K562 (cell line): ENCODE measurements around the gene IFITM2. TPM values are rescaled to one million over a fixed set of nuclear protein-coding genes. Genes with fewer than 3 reads are reported as not detected.

Source experiments
- ARNT ChIP-seq, 2 experiments: fragments of 450-650 bp; IDR thresholded peaks; 2 replicates each; pipeline ENCODE4 v1.6.1; 2016; ENCODE audit warnings: mild to moderate bottlenecking in 1 of 2
- ASH1L ChIP-seq: fragments of 450-650 bp; IDR thresholded peaks from 2 replicates; pipeline ENCODE4 v1.6.1; 2018; ENCODE audit warnings: borderline replicate concordance, mild to moderate bottlenecking, low read depth; ENCODE audit not compliant: partially characterized antibody
- ATF2 ChIP-seq: sonication (generic); formaldehyde crosslinking; IDR thresholded peaks from 2 replicates; pipeline ENCODE4 v1.8.1; 2022; ENCODE audit warnings: missing genetic modification reagents
- CTBP1 ChIP-seq: fragments of 450-650 bp; IDR thresholded peaks from 2 replicates; pipeline ENCODE4 v1.6.1; 2016; ENCODE audit warnings: borderline replicate concordance
- DACH1 ChIP-seq: fragments of 450-650 bp; IDR thresholded peaks from 2 replicates; pipeline ENCODE4 v1.6.1; 2018; ENCODE audit not compliant: partially characterized antibody
- E2F6 ChIP-seq, 2 experiments: IDR thresholded peaks; 2 replicates each; pipeline ENCODE4 v1.6.1; 2011; ENCODE audit warnings: borderline replicate concordance in 1 of 2, control low read depth in 1 of 2, low read depth in 1 of 2, low read length in 1 of 2, mild to moderate bottlenecking in 1 of 2, mixed read lengths in 1 of 2, moderate library complexity in 1 of 2; ENCODE audit not compliant: insufficient read depth in 1 of 2, insufficient read length in 1 of 2, poor library complexity in 1 of 2, severe bottlenecking in 1 of 2; ENCODE audit errors: extremely low read depth in 1 of 2
- HCFC1 ChIP-seq: IDR thresholded peaks from 2 replicates; pipeline ENCODE4 v1.6.1; 2012; ENCODE audit warnings: low read depth, low read length, improper control_type of control experiment
- HOXB6 ChIP-seq: fragments of 250-450 bp; sonication (Bioruptor Pico); IDR thresholded peaks from 2 replicates; pipeline ENCODE4 v1.5.1; 2022; ENCODE audit warnings: mild to moderate bottlenecking, borderline replicate concordance
- JUNB ChIP-seq: fragments of 450-650 bp; formaldehyde crosslinking; conservative IDR thresholded peaks from 2 replicates; pipeline ENCODE4 v1.4.0; 2020; ENCODE audit warnings: mild to moderate bottlenecking
- NFIC ChIP-seq: fragments of 450-650 bp; IDR thresholded peaks from 2 replicates; pipeline ENCODE4 v1.6.1; 2017; ENCODE audit warnings: mild to moderate bottlenecking, inconsistent platforms
- NR2C1 ChIP-seq, 2 experiments: fragments of 450-650 bp; IDR thresholded peaks; 2 replicates each; pipeline ENCODE4 v1.6.1; 2017; ENCODE audit warnings: mild to moderate bottlenecking in 2 of 2, antibody characterized with exemption in 1 of 2, inconsistent platforms in 1 of 2, missing compliant biosample characterization in 1 of 2, missing genetic modification characterization in 1 of 2
- POLR2B ChIP-seq: fragments of 450-650 bp; IDR thresholded peaks from 2 replicates; pipeline ENCODE4 v1.6.1; 2018; ENCODE audit warnings: low read depth; ENCODE audit not compliant: partially characterized antibody
- SUPT5H ChIP-seq: fragments of 450-650 bp; IDR thresholded peaks from 2 replicates; pipeline ENCODE4 v1.6.1; 2016
- ZBTB7A ChIP-seq: IDR thresholded peaks from 2 replicates; pipeline ENCODE4 v1.6.1; 2011; ENCODE audit warnings: low read depth, mild to moderate bottlenecking, low read length, moderate library complexity, borderline replicate concordance; ENCODE audit not compliant: control insufficient read depth
- ZNF274 ChIP-seq: IDR thresholded peaks from 2 replicates; pipeline ENCODE4 v1.6.1; 2011; ENCODE audit warnings: low read depth, mild to moderate bottlenecking, low read length, moderate library complexity, borderline replicate concordance
- ZNF41 ChIP-seq: fragments of 250-450 bp; sonication (Bioruptor Pico); conservative IDR thresholded peaks from 2 replicates; pipeline ENCODE4 v1.4.0; 2020; ENCODE audit warnings: mild to moderate bottlenecking
- ZNF589 ChIP-seq: fragments of 200-800 bp; sonication (Bioruptor generic); IDR thresholded peaks from 2 replicates; pipeline ENCODE4 v1.6.1; 2016; ENCODE audit warnings: low read depth, missing genetic modification characterization, missing compliant biosample characterization
- polyA plus RNA-seq, 8 experiments: library from polyadenylated mRNA; depleted of rRNA in 4 of 8; stranded (reverse) in 5 of 8; unstranded in 3 of 8; fragments of >200 nt; fragmentation: Nextera tagmentation in 2 of 8; fragmentation: Illumina TruSeq in 1 of 8; extraction: Ambion mirVana in 2 of 8; extraction: Trizol in 1 of 8; gene quantifications; 2 replicates each; pipeline versions ENCODE4 v1.2.1 to v1.2.3, GENCODE V29; 2011 to 2014; ENCODE audit warnings: inconsistent platforms in 1 of 8, missing spikeins in 1 of 8
- total RNA-seq, 7 experiments: library from RNA; depleted of rRNA in 6 of 7; stranded (reverse); fragments of >200 nt in 6 of 7; fragmentation: Illumina TruSeq in 2 of 7; extraction: Trizol in 2 of 7; gene quantifications; 2 replicates each; pipeline versions ENCODE4 v1.2.1 to v1.2.3, GENCODE V29; 2011 to 2021; ENCODE audit warnings: low replicate concordance in 1 of 7
- TF ChIP-seq, protein P1 (sequence below), 2 experiments: fragments of 150-350 bp in 1 of 2; IDR thresholded peaks; 2 replicates each; pipeline ENCODE4 v1.6.1; 2012 to 2016; ENCODE audit warnings: low read depth in 2 of 2, low read length in 2 of 2, mild to moderate bottlenecking in 1 of 2, moderate library complexity in 1 of 2
- TF ChIP-seq, protein P2 (sequence below): fragments of 450-650 bp; conservative IDR thresholded peaks from 2 replicates; pipeline ENCODE4 v1.6.1; 2016; ENCODE audit warnings: missing genetic modification characterization, low read depth, mild to moderate bottlenecking, control low read depth, missing compliant biosample characterization
- TF ChIP-seq, protein P3 (sequence below): sonication (generic); formaldehyde crosslinking; IDR thresholded peaks from 2 replicates; pipeline ENCODE4 v1.8.0; 2022; ENCODE audit warnings: mild to moderate bottlenecking, missing genetic modification reagents

Gene IFITM2
- total and polyA plus RNA-seq, 9 of the 15 experiments (the other 6 are each of a cell fraction or from before 2014, with no cell fraction given) = 52.8 to 4,872 (median 356) TPM

- TF ChIP-seq, protein P1, sequence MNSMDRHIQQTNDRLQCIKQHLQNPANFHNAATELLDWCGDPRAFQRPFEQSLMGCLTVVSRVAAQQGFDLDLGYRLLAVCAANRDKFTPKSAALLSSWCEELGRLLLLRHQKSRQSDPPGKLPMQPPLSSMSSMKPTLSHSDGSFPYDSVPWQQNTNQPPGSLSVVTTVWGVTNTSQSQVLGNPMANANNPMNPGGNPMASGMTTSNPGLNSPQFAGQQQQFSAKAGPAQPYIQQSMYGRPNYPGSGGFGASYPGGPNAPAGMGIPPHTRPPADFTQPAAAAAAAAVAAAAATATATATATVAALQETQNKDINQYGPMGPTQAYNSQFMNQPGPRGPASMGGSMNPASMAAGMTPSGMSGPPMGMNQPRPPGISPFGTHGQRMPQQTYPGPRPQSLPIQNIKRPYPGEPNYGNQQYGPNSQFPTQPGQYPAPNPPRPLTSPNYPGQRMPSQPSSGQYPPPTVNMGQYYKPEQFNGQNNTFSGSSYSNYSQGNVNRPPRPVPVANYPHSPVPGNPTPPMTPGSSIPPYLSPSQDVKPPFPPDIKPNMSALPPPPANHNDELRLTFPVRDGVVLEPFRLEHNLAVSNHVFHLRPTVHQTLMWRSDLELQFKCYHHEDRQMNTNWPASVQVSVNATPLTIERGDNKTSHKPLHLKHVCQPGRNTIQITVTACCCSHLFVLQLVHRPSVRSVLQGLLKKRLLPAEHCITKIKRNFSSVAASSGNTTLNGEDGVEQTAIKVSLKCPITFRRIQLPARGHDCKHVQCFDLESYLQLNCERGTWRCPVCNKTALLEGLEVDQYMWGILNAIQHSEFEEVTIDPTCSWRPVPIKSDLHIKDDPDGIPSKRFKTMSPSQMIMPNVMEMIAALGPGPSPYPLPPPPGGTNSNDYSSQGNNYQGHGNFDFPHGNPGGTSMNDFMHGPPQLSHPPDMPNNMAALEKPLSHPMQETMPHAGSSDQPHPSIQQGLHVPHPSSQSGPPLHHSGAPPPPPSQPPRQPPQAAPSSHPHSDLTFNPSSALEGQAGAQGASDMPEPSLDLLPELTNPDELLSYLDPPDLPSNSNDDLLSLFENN (IDR thresholded peaks at IDR 0.05; ENCODE audit: low read depth in 2 of 2, low read length in 2 of 2) = no peak
- TF ChIP-seq CTBP1 = no peak
- no peak for TF ChIP-seq NFIC
- peak; percentile 56 to 92 for TF ChIP-seq E2F6 (IDR thresholded peaks at IDR 0.05; ENCODE audit: borderline replicate concordance in 1 of 2, extremely low read depth in 1 of 2, insufficient read depth in 1 of 2, insufficient read length in 1 of 2, low read depth in 1 of 2, low read length in 1 of 2, poor library complexity in 1 of 2, severe bottlenecking in 1 of 2)
- no peak for TF ChIP-seq ATF2 (CRISPR knock-in tag)
- TF ChIP-seq POLR2B = peak; percentile 13
- TF ChIP-seq DACH1 = no peak
- no peak for TF ChIP-seq ZNF41 (CRISPR knock-in tag)
- no peak for TF ChIP-seq HCFC1
- TF ChIP-seq, protein P2, sequence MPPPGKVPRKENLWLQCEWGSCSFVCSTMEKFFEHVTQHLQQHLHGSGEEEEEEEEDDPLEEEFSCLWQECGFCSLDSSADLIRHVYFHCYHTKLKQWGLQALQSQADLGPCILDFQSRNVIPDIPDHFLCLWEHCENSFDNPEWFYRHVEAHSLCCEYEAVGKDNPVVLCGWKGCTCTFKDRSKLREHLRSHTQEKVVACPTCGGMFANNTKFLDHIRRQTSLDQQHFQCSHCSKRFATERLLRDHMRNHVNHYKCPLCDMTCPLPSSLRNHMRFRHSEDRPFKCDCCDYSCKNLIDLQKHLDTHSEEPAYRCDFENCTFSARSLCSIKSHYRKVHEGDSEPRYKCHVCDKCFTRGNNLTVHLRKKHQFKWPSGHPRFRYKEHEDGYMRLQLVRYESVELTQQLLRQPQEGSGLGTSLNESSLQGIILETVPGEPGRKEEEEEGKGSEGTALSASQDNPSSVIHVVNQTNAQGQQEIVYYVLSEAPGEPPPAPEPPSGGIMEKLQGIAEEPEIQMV = no peak
- no peak for TF ChIP-seq ASH1L
- TF ChIP-seq NR2C1 (IDR thresholded peaks at IDR 0.05) = no peak
- TF ChIP-seq NR2C1 (tag; IDR thresholded peaks at IDR 0.05) = no peak
- TF ChIP-seq ZNF589 = peak; percentile 64; the same call in 1 of the 2 replicates
- no peak for TF ChIP-seq JUNB
- TF ChIP-seq HOXB6 = no peak
- TF ChIP-seq, protein P3, sequence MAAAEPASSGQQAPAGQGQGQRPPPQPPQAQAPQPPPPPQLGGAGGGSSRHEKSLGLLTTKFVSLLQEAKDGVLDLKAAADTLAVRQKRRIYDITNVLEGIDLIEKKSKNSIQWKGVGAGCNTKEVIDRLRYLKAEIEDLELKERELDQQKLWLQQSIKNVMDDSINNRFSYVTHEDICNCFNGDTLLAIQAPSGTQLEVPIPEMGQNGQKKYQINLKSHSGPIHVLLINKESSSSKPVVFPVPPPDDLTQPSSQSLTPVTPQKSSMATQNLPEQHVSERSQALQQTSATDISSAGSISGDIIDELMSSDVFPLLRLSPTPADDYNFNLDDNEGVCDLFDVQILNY (CRISPR knock-in tag) = no peak
- no peak for TF ChIP-seq ZNF274
- no peak for TF ChIP-seq ARNT (IDR thresholded peaks at IDR 0.05)
- peak; percentile 20; the same call in 1 of the 2 replicates for TF ChIP-seq SUPT5H
- peak; percentile 22; the same call in 1 of the 2 replicates for TF ChIP-seq ZBTB7A
Measured at GRCh38 chr11:267491-267994, 40.1 kb upstream of the IFITM2 start (continued).
